ENCODE data around the gene MYO3B.

The MYO3B gene

GRCh38 chr2:170457742-170458141, 279.8 kb downstream of the MYO3B start:
- Histone ChIP-seq H2AFZ (ENCODE audit: low read length) (no peak overlapping the region), H3K36me3 (replicated peaks; ENCODE audit: insufficient read depth, low read length) (no peaks in the 10 kb centered on the region), H3K4me2 (ENCODE audit: low read depth, low read length) (no peak overlapping the region), H3K27me3 (replicated peaks; ENCODE audit: insufficient read depth, low read length) (no peaks in the 10 kb centered on the region), H3K9ac (ENCODE audit: low read length) (no peak overlapping the region), H3K4me1 (ENCODE audit: low read length) (no peaks in the 10 kb centered on the region), H3F3A (ENCODE audit: insufficient read depth, low read length) (no peaks in the 10 kb centered on the region), H3K27ac (ENCODE audit: low read length) (no peak overlapping the region), H3K4me3 (ENCODE audit: low read length) (no peak overlapping the region), H4K20me1 (ENCODE audit: insufficient read depth, low read length) (no peaks in the 10 kb centered on the region), H3K9me2 (replicated peaks; ENCODE audit: insufficient read depth, low read length) (no peaks in the 10 kb centered on the region), H3K79me2 (ENCODE audit: low read length) (no peaks in the 10 kb centered on the region), H3K9me3 (replicated peaks; ENCODE audit: insufficient read depth, low read length) (no peaks in the 10 kb centered on the region)
- no peak for DNase-seq
- TF ChIP-seq, protein P1, sequence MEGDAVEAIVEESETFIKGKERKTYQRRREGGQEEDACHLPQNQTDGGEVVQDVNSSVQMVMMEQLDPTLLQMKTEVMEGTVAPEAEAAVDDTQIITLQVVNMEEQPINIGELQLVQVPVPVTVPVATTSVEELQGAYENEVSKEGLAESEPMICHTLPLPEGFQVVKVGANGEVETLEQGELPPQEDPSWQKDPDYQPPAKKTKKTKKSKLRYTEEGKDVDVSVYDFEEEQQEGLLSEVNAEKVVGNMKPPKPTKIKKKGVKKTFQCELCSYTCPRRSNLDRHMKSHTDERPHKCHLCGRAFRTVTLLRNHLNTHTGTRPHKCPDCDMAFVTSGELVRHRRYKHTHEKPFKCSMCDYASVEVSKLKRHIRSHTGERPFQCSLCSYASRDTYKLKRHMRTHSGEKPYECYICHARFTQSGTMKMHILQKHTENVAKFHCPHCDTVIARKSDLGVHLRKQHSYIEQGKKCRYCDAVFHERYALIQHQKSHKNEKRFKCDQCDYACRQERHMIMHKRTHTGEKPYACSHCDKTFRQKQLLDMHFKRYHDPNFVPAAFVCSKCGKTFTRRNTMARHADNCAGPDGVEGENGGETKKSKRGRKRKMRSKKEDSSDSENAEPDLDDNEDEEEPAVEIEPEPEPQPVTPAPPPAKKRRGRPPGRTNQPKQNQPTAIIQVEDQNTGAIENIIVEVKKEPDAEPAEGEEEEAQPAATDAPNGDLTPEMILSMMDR (IDR thresholded peaks at IDR 0.05; ENCODE audit: low read length) = no peak
- TF ChIP-seq EZH2 (optimal IDR thresholded peaks at IDR 0.05; ENCODE audit: low read depth, low read length) (no peak), EZH2phosphoT487 (IDR thresholded peaks at IDR 0.05; ENCODE audit: low read length) (no peak)

DNA sequence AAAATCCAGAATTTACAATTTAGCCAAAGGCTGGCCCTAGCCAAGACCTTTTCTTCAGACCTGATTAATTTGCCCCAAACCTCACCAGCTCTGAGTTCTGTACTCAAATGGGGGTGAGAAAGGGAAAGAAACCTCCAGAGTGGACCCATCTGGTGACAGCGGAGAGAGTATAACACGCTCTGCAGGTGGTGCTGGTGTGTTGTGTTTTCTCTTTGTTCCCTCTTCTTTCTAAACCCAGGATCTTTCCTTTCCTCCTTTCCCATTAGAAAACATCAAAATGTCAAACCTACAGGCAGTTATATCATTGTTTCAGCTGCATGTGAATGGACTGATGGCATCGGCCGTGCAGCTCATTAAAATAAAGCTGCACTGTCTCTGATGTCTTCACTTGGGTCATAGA, 283.9 kb downstream of the MYO3B start:
- Histone ChIP-seq H2AFZ (ENCODE audit: low read length) (no peak overlapping the region), H3K27ac (ENCODE audit: low read length) (no peak overlapping the region), H3K4me1 (ENCODE audit: low read length) (no peaks in the 10 kb centered on the region), H3K79me2 (ENCODE audit: low read length) (no peaks in the 10 kb centered on the region), H3K9me2 (replicated peaks; ENCODE audit: insufficient read depth, low read length) (no peaks in the 10 kb centered on the region), H3K4me2 (ENCODE audit: low read depth, low read length) (no peak overlapping the region), H3K9me3 (replicated peaks; ENCODE audit: insufficient read depth, low read length) (no peaks in the 10 kb centered on the region), H3F3A (ENCODE audit: insufficient read depth, low read length) (no peaks in the 10 kb centered on the region), H3K27me3 (replicated peaks; ENCODE audit: insufficient read depth, low read length) (no peaks in the 10 kb centered on the region), H3K36me3 (replicated peaks; ENCODE audit: insufficient read depth, low read length) (no peaks in the 10 kb centered on the region), H4K20me1 (ENCODE audit: insufficient read depth, low read length) (no peaks in the 10 kb centered on the region), H3K4me3 (ENCODE audit: low read length) (no peak overlapping the region), H3K9ac (ENCODE audit: low read length) (no peak overlapping the region)
- TF ChIP-seq, protein P1 (IDR thresholded peaks at IDR 0.05; ENCODE audit: low read length) = no peak
- no peak for TF ChIP-seq EZH2phosphoT487 (IDR thresholded peaks at IDR 0.05; ENCODE audit: low read length)
- no peak for TF ChIP-seq EZH2 (optimal IDR thresholded peaks at IDR 0.05; ENCODE audit: low read depth, low read length)
- DNase-seq = no peak

GRCh38 chr2:170462433-170463205, 284.7 kb downstream of the MYO3B start:
- Histone ChIP-seq H3K9me3 (replicated peaks; ENCODE audit: insufficient read depth, low read length) (no peaks in the 10 kb centered on the region), H3F3A (ENCODE audit: insufficient read depth, low read length) (no peaks in the 10 kb centered on the region), H3K4me2 (ENCODE audit: low read depth, low read length) (no peak overlapping the region), H3K36me3 (replicated peaks; ENCODE audit: insufficient read depth, low read length) (no peaks in the 10 kb centered on the region), H3K9ac (ENCODE audit: low read length) (no peak overlapping the region), H3K27ac (ENCODE audit: low read length) (no peak overlapping the region), H3K4me3 (ENCODE audit: low read length) (no peak overlapping the region), H3K79me2 (ENCODE audit: low read length) (no peaks in the 10 kb centered on the region), H3K27me3 (replicated peaks; ENCODE audit: insufficient read depth, low read length) (no peaks in the 10 kb centered on the region), H2AFZ (ENCODE audit: low read length) (no peak overlapping the region), H3K4me1 (ENCODE audit: low read length) (no peaks in the 10 kb centered on the region), H4K20me1 (ENCODE audit: insufficient read depth, low read length) (no peaks in the 10 kb centered on the region), H3K9me2 (replicated peaks; ENCODE audit: insufficient read depth, low read length) (no peaks in the 10 kb centered on the region)
- TF ChIP-seq EZH2phosphoT487 (IDR thresholded peaks at IDR 0.05; ENCODE audit: low read length) (no peak), EZH2 (optimal IDR thresholded peaks at IDR 0.05; ENCODE audit: low read depth, low read length) (no peak)
- TF ChIP-seq, protein P1 (IDR thresholded peaks at IDR 0.05; ENCODE audit: low read length) = no peak
- no peak for DNase-seq
